Suprapubic skin (tissue), 4 donors: Measurements from ENCODE around the gene EGFL7. TPM values are rescaled to one million over a fixed set of nuclear protein-coding genes. Genes with fewer than 3 reads are reported as not detected.

ENCODE experiments used
- DNase-seq, 2 donors: peaks; one replicate each; pipeline ENCODE4 v3.0.0-alpha.2; 2019; ENCODE audit warnings: low spot score in 2 of 2
- H3K27ac ChIP-seq: fragments of 200-600 bp; sonication (generic); one replicate; pipeline ENCODE4 v1.5.1; 2019
- H3K27me3 ChIP-seq: fragments of 200-600 bp; sonication (generic); one replicate; pipeline ENCODE4 v1.5.1; 2019
- H3K36me3 ChIP-seq: fragments of 200-600 bp; sonication (generic); one replicate; pipeline ENCODE4 v1.5.1; 2019
- H3K4me1 ChIP-seq: fragments of 200-600 bp; sonication (generic); one replicate; pipeline ENCODE4 v1.5.1; 2019
- H3K4me3 ChIP-seq: fragments of 200-600 bp; sonication (generic); one replicate; pipeline ENCODE4 v1.5.1; 2019; ENCODE audit warnings: mild to moderate bottlenecking
- H3K9me3 ChIP-seq: fragments of 200-600 bp; sonication (generic); one replicate; pipeline ENCODE4 v1.5.1; 2019
- CTCF ChIP-seq, 2 donors: fragments of 200-600 bp in 1 of 2; fragments of 450-650 bp in 1 of 2; sonication (generic) in 1 of 2; IDR thresholded peaks; one replicate each; pipeline ENCODE4 v1.5.1; 2016 to 2019; ENCODE audit warnings: antibody characterized with exemption in 2 of 2, mild to moderate bottlenecking in 1 of 2, moderate library complexity in 1 of 2
- EP300 ChIP-seq: sonication (generic); formaldehyde crosslinking; IDR thresholded peaks from one replicate; pipeline ENCODE4 v1.6.1; 2017; ENCODE audit warnings: antibody characterized with exemption
- POLR2A ChIP-seq, 2 donors: fragments of 450-650 bp; IDR thresholded peaks; one replicate each; pipeline ENCODE4 v1.6.1; 2017; ENCODE audit warnings: antibody characterized with exemption in 2 of 2, mild to moderate bottlenecking in 2 of 2, moderate library complexity in 2 of 2
- POLR2AphosphoS5 ChIP-seq, 3 donors: sonication (generic); formaldehyde crosslinking; IDR thresholded peaks; one replicate each; pipeline ENCODE4 v1.6.1; 2017; ENCODE audit warnings: antibody characterized with exemption in 3 of 3
- WGBS: methylation state at CpG from one replicate; pipeline ENCODE4 v1.1.5; 2018; 5-methylcytosine and 5-hydroxymethylcytosine counted together
- total RNA-seq, 4 donors: library from RNA; depleted of rRNA; stranded (reverse); fragments of >200 nt; gene quantifications; one replicate each; pipeline ENCODE4 v1.1.0, GENCODE V29; 2016

EGFL7 gene
- total RNA-seq, 4 donors from 2014 or later: 12.2 to 49.6 (median 28.6) TPM

DNA sequence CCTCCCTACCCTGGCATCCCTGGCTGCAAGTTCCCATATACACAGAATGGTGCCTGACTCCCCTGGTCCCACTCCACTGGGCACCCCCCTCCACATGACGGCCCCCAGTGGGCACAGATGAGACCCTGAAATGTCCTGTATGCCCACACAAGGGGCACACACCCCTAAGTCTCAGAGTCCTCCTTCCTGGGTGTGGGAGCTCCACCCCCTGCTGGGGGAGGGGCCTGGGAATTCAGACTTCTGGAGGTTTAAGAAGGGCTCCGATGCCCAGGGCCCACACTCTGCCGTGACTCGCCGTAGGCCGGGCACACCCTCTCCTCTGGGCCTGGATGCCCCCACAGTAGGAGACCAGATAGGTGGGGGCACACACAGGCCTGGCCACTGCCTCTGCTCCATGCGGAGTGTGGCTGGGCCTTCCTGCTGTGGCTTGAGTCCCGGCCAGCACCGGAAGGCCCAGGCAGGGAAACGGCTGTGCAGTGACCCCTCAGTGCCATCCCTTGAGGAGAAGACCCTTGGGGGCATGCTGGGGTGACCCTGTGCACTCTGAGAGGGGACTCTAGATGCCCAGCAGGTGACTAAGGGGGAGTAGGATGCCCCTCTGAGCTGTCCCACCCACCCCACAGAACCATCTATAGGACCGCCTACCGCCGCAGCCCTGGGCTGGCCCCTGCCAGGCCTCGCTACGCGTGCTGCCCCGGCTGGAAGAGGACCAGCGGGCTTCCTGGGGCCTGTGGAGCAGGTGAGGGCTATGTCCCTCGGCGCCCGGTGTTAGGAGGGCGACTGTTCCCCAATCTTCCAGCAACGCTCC lies 6.5 kb downstream of the EGFL7 start:
- H3K36me3 ChIP-seq: peaks cover 19% of the 10 kb centered on the region
- peak overlapping the region; percentile 54 for H3K4me3 ChIP-seq
- H3K27ac ChIP-seq: no peak overlapping the region
- no peaks in the 10 kb centered on the region for H3K9me3 ChIP-seq
- TF ChIP-seq POLR2AphosphoS5 (IDR thresholded peaks at IDR 0.05): no peak
- TF ChIP-seq CTCF (IDR thresholded peaks at IDR 0.05): no peak
- TF ChIP-seq POLR2A (IDR thresholded peaks at IDR 0.05): no peak
- no peak for TF ChIP-seq EP300
- WGBS: 43% methylated on average over 8 of the region's 23 CpGs
- DNase-seq: no peak
- peaks cover 15% of the 10 kb centered on the region for H3K4me1 ChIP-seq
- H3K27me3 ChIP-seq: peaks cover 38% of the 10 kb centered on the region

GRCh38 chr9:136669791-136670464 lies 7.2 kb downstream of the EGFL7 start:
- H3K9me3 ChIP-seq: no peaks in the 10 kb centered on the region
- H3K4me1 ChIP-seq: peaks cover 15% of the 10 kb centered on the region
- no peak overlapping the region for H3K27ac ChIP-seq
- DNase-seq: no peak
- TF ChIP-seq POLR2AphosphoS5 (IDR thresholded peaks at IDR 0.05) (no peak), POLR2A (IDR thresholded peaks at IDR 0.05) (no peak), CTCF (IDR thresholded peaks at IDR 0.05) (no peak), EP300 (no peak)
- peak overlapping the region; percentile 54 for H3K4me3 ChIP-seq
- 61% methylated on average over 12 of the region's 23 CpGs for WGBS
- peaks cover 26% of the 10 kb centered on the region for H3K36me3 ChIP-seq
- H3K27me3 ChIP-seq: peaks cover 34% of the 10 kb centered on the region

- Histone ChIP-seq H3K27ac (no peak overlapping the region), H3K4me1 (peaks cover 10% of the 10 kb centered on the region)
- 78% methylated on average over 10 of the region's 36 CpGs for WGBS
These were observed 8.0 kb downstream of the EGFL7 start for GRCh38 chr9:136670576-136671253.

GRCh38 chr9:136671254-136671614 lies 8.5 kb downstream of the EGFL7 start:
- Histone ChIP-seq H3K27ac (no peak overlapping the region), H3K27me3 (peaks cover 26% of the 10 kb centered on the region), H3K4me1 (peaks cover 7% of the 10 kb centered on the region), H3K4me3 (no peak overlapping the region), H3K36me3 (peaks cover 33% of the 10 kb centered on the region), H3K9me3 (no peaks in the 10 kb centered on the region)
- no peak for DNase-seq
- 45% methylated on average over 9 of the region's 12 CpGs for WGBS
- no peak for TF ChIP-seq POLR2AphosphoS5 (IDR thresholded peaks at IDR 0.05)
- TF ChIP-seq POLR2A (IDR thresholded peaks at IDR 0.05): no peak
- no peak for TF ChIP-seq EP300
- TF ChIP-seq CTCF (IDR thresholded peaks at IDR 0.05): no peak

More at GRCh38 chr9:136670576-136671253, 8.0 kb downstream of the EGFL7 start:
- no peak for TF ChIP-seq POLR2A (IDR thresholded peaks at IDR 0.05)
- peaks cover 28% of the 10 kb centered on the region for H3K36me3 ChIP-seq
- peak overlapping the region; percentile 54 for H3K4me3 ChIP-seq
- H3K9me3 ChIP-seq: no peaks in the 10 kb centered on the region
- H3K27me3 ChIP-seq: peaks cover 29% of the 10 kb centered on the region
- DNase-seq: no peak

- 40% methylated on average over 22 of the region's 27 CpGs for WGBS
- Histone ChIP-seq H3K27ac (no peak overlapping the region), H3K4me3 (no peak overlapping the region)
These were observed 9.1 kb downstream of the EGFL7 start for GRCh38 chr9:136671646-136672430.

More at GRCh38 chr9:136671646-136672430, 9.1 kb downstream of the EGFL7 start:
- Histone ChIP-seq H3K4me1 (peaks cover 3% of the 10 kb centered on the region), H3K9me3 (no peaks in the 10 kb centered on the region), H3K27me3 (peaks cover 20% of the 10 kb centered on the region), H3K36me3 (peaks cover 39% of the 10 kb centered on the region)
- no peak for DNase-seq
- no peak for TF ChIP-seq POLR2AphosphoS5 (IDR thresholded peaks at IDR 0.05)
- no peak for TF ChIP-seq POLR2A (IDR thresholded peaks at IDR 0.05)
- TF ChIP-seq EP300: no peak
- TF ChIP-seq CTCF (IDR thresholded peaks at IDR 0.05): peak in 1 of 2 donors; percentile 89
